Hepatocyte (in vitro differentiated cells): ENCODE data around the gene SH3BP4.

ENCODE experiments used
- CTCF ChIP-seq: fragments of 200-600 bp; sonication (generic); IDR thresholded peaks from 2 replicates; pipeline ENCODE4 v1.5.1; 2016; ENCODE audit warnings: antibody characterized with exemption, mild to moderate bottlenecking; ENCODE audit not compliant: poor library complexity
- EZH2phosphoT487 ChIP-seq: fragments of 200-600 bp; sonication (generic); IDR thresholded peaks from one replicate; pipeline ENCODE4 v1.6.1; 2018; ENCODE audit warnings: antibody characterized with exemption, mild to moderate bottlenecking, low read depth, moderate library complexity; ENCODE audit not compliant: unreplicated experiment, severe bottlenecking

DNA sequence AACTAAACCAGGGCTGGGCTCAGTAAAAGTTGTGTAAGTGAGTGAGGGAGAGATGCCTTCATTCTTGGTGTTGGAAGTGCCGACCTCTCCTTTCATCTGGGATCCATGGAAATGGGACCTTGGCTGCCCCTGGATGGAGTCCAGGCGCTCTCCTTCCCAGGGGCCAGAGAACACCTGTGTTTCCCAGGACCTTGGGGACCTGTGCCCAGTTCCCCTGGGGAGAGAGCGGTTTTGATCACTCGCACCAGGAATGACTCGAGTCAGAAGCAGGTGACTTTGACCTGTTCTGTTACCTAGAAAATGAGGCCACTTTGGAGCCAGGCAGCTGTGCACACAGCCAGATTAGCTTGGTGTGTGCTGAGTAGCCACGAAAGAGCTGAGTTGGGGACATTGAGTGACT is 97.3 kb downstream of the SH3BP4 start:
- TF ChIP-seq CTCF: no peak
- no peak for TF ChIP-seq EZH2phosphoT487
